Natural killer cell (primary cell): ENCODE results near the gene SMIM32. TPM values are rescaled to one million over a fixed set of nuclear protein-coding genes. Genes with fewer than 3 reads are reported as not detected.

Experiments
- ATAC-seq, 3 donors: fragments of 150-1000 bp in 2 of 3; fragments of 200-7000 bp in 1 of 3; cut with Tn5 transposase; 1 replicate in 1 of 3; 2 replicates in 2 of 3; pipeline ENCODE4 v1.10.0; 2021; ENCODE audit warnings: mild to moderate bottlenecking in 2 of 3, moderate library complexity in 2 of 3
- DNase-seq, 2 donors: peaks; one replicate each; pipeline versions ENCODE4 v3.0.0 to v3.0.0-alpha.2; 2013 to 2021; ENCODE audit warnings: mixed read lengths in 1 of 2
- H3K27ac ChIP-seq: one replicate; pipeline ENCODE4 v1.5.1; 2013; ENCODE audit warnings: mild to moderate bottlenecking, low read length
- H3K27me3 ChIP-seq: one replicate; pipeline ENCODE4 v1.6.1; 2013; ENCODE audit warnings: low read length; ENCODE audit not compliant: control insufficient read depth, insufficient read depth
- H3K36me3 ChIP-seq: one replicate; pipeline ENCODE4 v1.6.1; 2013; ENCODE audit warnings: low read length; ENCODE audit not compliant: control insufficient read depth, insufficient read depth
- H3K4me1 ChIP-seq: one replicate; pipeline ENCODE4 v1.6.1; 2013; ENCODE audit warnings: low read length; ENCODE audit not compliant: control insufficient read depth, insufficient read depth
- H3K4me3 ChIP-seq: one replicate; pipeline ENCODE4 v1.5.1; 2013; ENCODE audit warnings: low read length
- H3K9me3 ChIP-seq: one replicate; pipeline ENCODE4 v1.6.1; 2013; ENCODE audit warnings: low read length; ENCODE audit not compliant: control insufficient read depth, insufficient read depth
- H3K27ac Mint-ChIP-seq, 2 donors: one replicate each; pipeline ENCODE4 v1.8.0; 2022; ENCODE audit warnings: mild to moderate bottlenecking in 2 of 2, mixed read lengths in 2 of 2, moderate library complexity in 1 of 2
- H3K27me3 Mint-ChIP-seq, 2 donors: one replicate each; pipeline ENCODE4 v1.8.0; 2022; ENCODE audit warnings: low read depth in 2 of 2, mixed read lengths in 2 of 2
- H3K36me3 Mint-ChIP-seq: one replicate; pipeline ENCODE4 v1.8.0; 2022; ENCODE audit warnings: mixed read lengths
- H3K4me1 Mint-ChIP-seq, 2 donors: one replicate each; pipeline ENCODE4 v1.8.0; 2022; ENCODE audit warnings: mixed read lengths in 2 of 2
- H3K4me3 Mint-ChIP-seq: one replicate; pipeline ENCODE4 v1.8.0; 2022; ENCODE audit warnings: mild to moderate bottlenecking, moderate library complexity, mixed read lengths
- H3K9me3 Mint-ChIP-seq, 2 donors: one replicate each; pipeline ENCODE4 v1.8.0; 2022; ENCODE audit warnings: mixed read lengths in 2 of 2
- CTCF ChIP-seq: fragments of 200-600 bp; IDR thresholded peaks from one replicate; pipeline ENCODE4 v1.8.0; 2022; ENCODE audit warnings: antibody characterized with exemption
- WGBS: methylation state at CpG from one replicate; pipeline ENCODE4 v1.1.7; 2013; ENCODE audit warnings: missing lambda C conversion rate; ENCODE audit not compliant: insufficient coverage; 5-methylcytosine and 5-hydroxymethylcytosine counted together
- intact Hi-C: fragments of 100-400 bp; cut with micrococcal nuclease; formaldehyde crosslinking; loops from one replicate; pipeline ENCODE4 v1.14.2; 2022
- total RNA-seq, 4 donors: library from RNA; stranded (reverse); fragments of 120-200 nt in 1 of 4; gene quantifications; one replicate each; pipeline versions ENCODE4 v1.2.3 to v1.2.4, GENCODE V29; 2013 to 2022

The SMIM32 gene
- total RNA-seq, 3 donors from 2014 or later (not counting 1 experiment from before 2014, with no cell fraction given), result not detected

GRCh38 chr5:136208916-136209315, 16.0 kb upstream of the SMIM32 start:
- no peaks in the 10 kb centered on the region for H3K4me1 ChIP-seq
- no peak for TF ChIP-seq CTCF
- DNase-seq (no peak), ATAC-seq (no peak)
- Mint-ChIP-seq H3K4me1 (no peaks in the 10 kb centered on the region), H3K36me3 (no peaks in the 10 kb centered on the region), H3K27ac (no peak overlapping the region), H3K9me3 (no peaks in the 10 kb centered on the region), H3K4me3 (no peak overlapping the region), H3K27me3 (peaks cover 7 to 11% of the 10 kb centered on the region in 2 donors)
- no peaks in the 10 kb centered on the region for H3K9me3 ChIP-seq
- no peak overlapping the region for H3K4me3 ChIP-seq
- WGBS, result 50% methylated on average over 3 of the region's 3 CpGs
- intact Hi-C loops, result no loop called here
- H3K36me3 ChIP-seq, result no peaks in the 10 kb centered on the region
- no peak overlapping the region for H3K27ac ChIP-seq
- no peaks in the 10 kb centered on the region for H3K27me3 ChIP-seq

GRCh38 chr5:136207631-136208030, 14.7 kb upstream of the SMIM32 start:
- Mint-ChIP-seq H3K27ac (no peak overlapping the region), H3K36me3 (no peaks in the 10 kb centered on the region), H3K4me3 (no peak overlapping the region), H3K9me3 (no peaks in the 10 kb centered on the region), H3K4me1 (no peaks in the 10 kb centered on the region), H3K27me3 (peaks cover 16 to 20% of the 10 kb centered on the region in 2 donors)
- Histone ChIP-seq H3K27ac (no peak overlapping the region), H3K4me3 (no peak overlapping the region), H3K36me3 (no peaks in the 10 kb centered on the region), H3K27me3 (no peaks in the 10 kb centered on the region), H3K4me1 (no peaks in the 10 kb centered on the region), H3K9me3 (no peaks in the 10 kb centered on the region)
- no peak for DNase-seq
- 83% methylated on average over 6 of the region's 7 CpGs for WGBS
- intact Hi-C loops, result no loop called here
- ATAC-seq, result no peak
- TF ChIP-seq CTCF, result no peak

GRCh38 chr5:136206361-136206760, 13.4 kb upstream of the SMIM32 start:
- Histone ChIP-seq H3K9me3 (no peaks in the 10 kb centered on the region), H3K27ac (no peak overlapping the region), H3K4me3 (no peak overlapping the region), H3K4me1 (no peaks in the 10 kb centered on the region), H3K36me3 (no peaks in the 10 kb centered on the region), H3K27me3 (no peaks in the 10 kb centered on the region)
- Mint-ChIP-seq H3K27ac (no peak overlapping the region), H3K9me3 (no peaks in the 10 kb centered on the region), H3K4me1 (no peaks in the 10 kb centered on the region), H3K36me3 (no peaks in the 10 kb centered on the region), H3K27me3 (peaks cover 18 to 28% of the 10 kb centered on the region in 2 donors), H3K4me3 (no peak overlapping the region)
- DNase-seq (no peak), ATAC-seq (no peak)
- no peak for TF ChIP-seq CTCF
- WGBS, result 89% methylated on average over 5 of the region's 5 CpGs
- intact Hi-C loops, result no loop called here

GRCh38 chr5:136205941-136206340, 13.0 kb upstream of the SMIM32 start:
- ATAC-seq (no peak), DNase-seq (no peak)
- 80% methylated on average over 4 of the region's 4 CpGs for WGBS
- H3K27ac ChIP-seq, result no peak overlapping the region
- Mint-ChIP-seq H3K4me3 (no peak overlapping the region), H3K27me3 (peaks cover 19 to 32% of the 10 kb centered on the region in 2 donors), H3K9me3 (no peaks in the 10 kb centered on the region), H3K27ac (no peak overlapping the region), H3K36me3 (no peaks in the 10 kb centered on the region), H3K4me1 (no peaks in the 10 kb centered on the region)
- H3K36me3 ChIP-seq, result no peaks in the 10 kb centered on the region
- no peak for TF ChIP-seq CTCF
- no peak overlapping the region for H3K4me3 ChIP-seq
- intact Hi-C loops, result no loop called here
- H3K9me3 ChIP-seq, result no peaks in the 10 kb centered on the region
- H3K4me1 ChIP-seq, result no peaks in the 10 kb centered on the region
- H3K27me3 ChIP-seq, result no peaks in the 10 kb centered on the region
